Measurements from ENCODE around the gene GGT5. TPM values are rescaled to one million over a fixed set of nuclear protein-coding genes. Genes with fewer than 3 reads are reported as not detected.
"Not testable (repeated sequence)": the region's sequence is repeated elsewhere in the genome, so short reads cannot be mapped to it uniquely, and the experiment has no call there.

GGT5 gene
- total RNA-seq, 1 donor from 2014 or later: 10.7 TPM

- TF ChIP-seq, protein P1, sequence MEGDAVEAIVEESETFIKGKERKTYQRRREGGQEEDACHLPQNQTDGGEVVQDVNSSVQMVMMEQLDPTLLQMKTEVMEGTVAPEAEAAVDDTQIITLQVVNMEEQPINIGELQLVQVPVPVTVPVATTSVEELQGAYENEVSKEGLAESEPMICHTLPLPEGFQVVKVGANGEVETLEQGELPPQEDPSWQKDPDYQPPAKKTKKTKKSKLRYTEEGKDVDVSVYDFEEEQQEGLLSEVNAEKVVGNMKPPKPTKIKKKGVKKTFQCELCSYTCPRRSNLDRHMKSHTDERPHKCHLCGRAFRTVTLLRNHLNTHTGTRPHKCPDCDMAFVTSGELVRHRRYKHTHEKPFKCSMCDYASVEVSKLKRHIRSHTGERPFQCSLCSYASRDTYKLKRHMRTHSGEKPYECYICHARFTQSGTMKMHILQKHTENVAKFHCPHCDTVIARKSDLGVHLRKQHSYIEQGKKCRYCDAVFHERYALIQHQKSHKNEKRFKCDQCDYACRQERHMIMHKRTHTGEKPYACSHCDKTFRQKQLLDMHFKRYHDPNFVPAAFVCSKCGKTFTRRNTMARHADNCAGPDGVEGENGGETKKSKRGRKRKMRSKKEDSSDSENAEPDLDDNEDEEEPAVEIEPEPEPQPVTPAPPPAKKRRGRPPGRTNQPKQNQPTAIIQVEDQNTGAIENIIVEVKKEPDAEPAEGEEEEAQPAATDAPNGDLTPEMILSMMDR (IDR thresholded peaks at IDR 0.05; ENCODE audit: partially characterized antibody, unreplicated experiment): no peak
- H3K4me3 Mint-ChIP-seq (ENCODE audit: unreplicated experiment): no peak overlapping the region
- H3K27ac Mint-ChIP-seq (ENCODE audit: unreplicated experiment): no peak overlapping the region
- H3K9me3 Mint-ChIP-seq (ENCODE audit: unreplicated experiment): no peaks in the 10 kb centered on the region
- no peaks in the 10 kb centered on the region for H3K36me3 Mint-ChIP-seq (ENCODE audit: unreplicated experiment)
- no peak for DNase-seq
- peaks cover 11% of the 10 kb centered on the region for H3K4me1 Mint-ChIP-seq (ENCODE audit: low read depth, unreplicated experiment)
- no peaks in the 10 kb centered on the region for H3K27me3 Mint-ChIP-seq (ENCODE audit: unreplicated experiment)
Measured at GRCh38 chr22:24205438-24206195, 39.3 kb downstream of the GGT5 start.

DNA sequence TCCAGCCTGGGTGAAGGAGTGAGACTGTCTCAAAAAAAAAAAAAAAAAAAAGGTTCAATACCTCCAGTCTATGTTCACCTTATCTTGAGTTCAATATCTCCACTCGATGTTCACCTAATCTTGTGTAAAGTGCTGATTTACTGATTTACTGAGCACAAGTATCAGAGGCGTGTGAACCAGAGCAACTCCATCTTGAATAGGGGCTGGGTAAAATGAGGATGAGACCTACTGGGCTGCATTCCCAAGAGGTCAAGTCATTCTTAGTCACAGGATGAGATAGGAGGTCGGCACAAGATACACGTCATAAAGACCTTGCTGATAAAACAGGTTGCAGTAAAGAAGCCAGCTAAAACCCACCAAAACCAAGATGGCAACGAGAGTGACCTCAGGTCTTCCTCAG, 41.0 kb downstream of the GGT5 start:
- H3K4me3 Mint-ChIP-seq (ENCODE audit: unreplicated experiment); H3K27me3 Mint-ChIP-seq (ENCODE audit: unreplicated experiment); H3K27ac Mint-ChIP-seq (ENCODE audit: unreplicated experiment); H3K9me3 Mint-ChIP-seq (ENCODE audit: unreplicated experiment); H3K36me3 Mint-ChIP-seq (ENCODE audit: unreplicated experiment); DNase-seq: not testable (repeated sequence)
- H3K4me1 Mint-ChIP-seq (ENCODE audit: low read depth, unreplicated experiment): peaks cover 11% of the 10 kb centered on the region

DNA sequence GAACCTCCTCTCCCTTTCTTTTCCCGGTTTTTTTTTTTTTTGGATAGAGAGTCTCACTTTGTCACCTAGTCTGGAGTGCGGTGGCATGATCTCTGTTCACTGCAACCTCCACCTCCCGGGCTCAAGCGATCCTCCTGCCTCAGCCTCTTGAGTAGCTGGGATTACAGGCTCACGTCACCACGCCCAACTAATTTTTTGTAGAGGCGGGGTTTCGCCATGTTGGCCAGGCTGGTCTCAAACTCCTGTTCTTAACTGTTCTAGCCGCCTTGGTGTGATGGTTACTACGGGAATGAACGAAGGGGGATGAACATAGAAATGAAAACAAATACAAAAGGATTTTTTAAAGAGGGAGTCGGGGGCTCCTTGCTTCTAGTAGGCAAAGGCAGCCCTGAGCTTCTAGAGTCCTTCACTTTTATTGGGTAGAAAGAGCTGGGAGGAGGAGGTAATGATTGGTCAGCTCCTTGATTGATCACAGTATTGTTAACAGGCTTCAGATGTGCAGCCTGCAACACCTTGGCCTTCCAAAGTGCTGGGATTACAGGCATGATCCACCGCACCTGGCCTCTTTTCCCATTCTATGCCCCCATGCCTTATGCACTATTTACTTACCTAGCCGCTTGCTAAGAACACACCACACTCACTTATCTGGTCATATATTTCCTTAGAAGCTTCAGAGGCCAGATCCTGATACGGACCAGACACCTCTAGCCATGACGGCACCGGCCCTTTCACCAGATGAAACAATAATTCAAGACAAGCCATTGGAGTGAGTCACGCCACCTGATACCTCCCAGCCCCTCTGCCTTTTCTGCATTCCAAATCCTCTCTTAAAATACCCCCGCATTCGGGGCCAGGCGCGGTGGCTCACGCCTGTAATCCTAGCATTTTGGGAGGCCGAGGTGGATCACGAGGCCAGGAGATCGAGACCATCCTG, 42.9 kb downstream of the GGT5 start:
- TF ChIP-seq, protein P1 (IDR thresholded peaks at IDR 0.05; ENCODE audit: partially characterized antibody, unreplicated experiment): no peak
- H3K27me3 Mint-ChIP-seq (ENCODE audit: unreplicated experiment): no peaks in the 10 kb centered on the region

DNA sequence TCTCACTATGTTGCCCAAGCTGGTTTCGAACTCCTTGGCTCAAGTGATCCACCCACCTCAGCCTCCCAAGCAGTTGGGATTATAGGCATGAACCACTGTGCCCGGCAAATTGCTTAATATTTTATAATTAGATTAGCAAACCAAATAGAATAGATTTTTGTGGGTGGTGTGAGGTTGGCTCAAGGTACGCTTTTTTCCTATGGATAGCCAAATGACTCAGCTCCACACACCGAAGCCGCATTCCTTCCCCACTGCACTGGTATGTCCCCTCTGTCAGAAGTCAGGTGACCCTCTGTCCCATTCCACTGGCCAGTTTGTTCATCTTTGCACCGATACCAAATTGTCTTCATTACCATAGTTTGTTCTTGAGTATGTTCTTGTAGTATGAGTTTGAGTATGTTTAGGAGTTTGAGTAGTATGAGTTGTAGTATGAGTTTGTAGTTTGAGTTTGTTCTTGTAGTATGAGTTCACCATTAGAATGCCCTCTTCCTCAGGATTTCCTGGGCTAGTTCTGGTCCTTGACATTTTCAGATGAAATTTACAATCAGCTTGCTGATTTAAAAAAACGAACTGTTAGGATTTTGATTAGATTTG, 44.2 kb downstream of the GGT5 start:
- TF ChIP-seq, protein P1 (IDR thresholded peaks at IDR 0.05; ENCODE audit: partially characterized antibody, unreplicated experiment): no peak
- Mint-ChIP-seq H3K36me3 (ENCODE audit: unreplicated experiment) (no peaks in the 10 kb centered on the region), H3K27ac (ENCODE audit: unreplicated experiment) (no peak overlapping the region), H3K4me1 (ENCODE audit: low read depth, unreplicated experiment) (peaks cover 3% of the 10 kb centered on the region), H3K9me3 (ENCODE audit: unreplicated experiment) (no peaks in the 10 kb centered on the region), H3K4me3 (ENCODE audit: unreplicated experiment) (no peak overlapping the region), H3K27me3 (ENCODE audit: unreplicated experiment) (no peaks in the 10 kb centered on the region)
- no peak for DNase-seq

More for the DNA sequence above, 42.9 kb downstream of the GGT5 start:
- no peak for DNase-seq
- no peaks in the 10 kb centered on the region for H3K9me3 Mint-ChIP-seq (ENCODE audit: unreplicated experiment)
- peaks cover 9% of the 10 kb centered on the region for H3K4me1 Mint-ChIP-seq (ENCODE audit: low read depth, unreplicated experiment)
- H3K4me3 Mint-ChIP-seq (ENCODE audit: unreplicated experiment): no peak overlapping the region
- H3K27ac Mint-ChIP-seq (ENCODE audit: unreplicated experiment): no peak overlapping the region
- no peaks in the 10 kb centered on the region for H3K36me3 Mint-ChIP-seq (ENCODE audit: unreplicated experiment)

- H3K9me3 Mint-ChIP-seq (ENCODE audit: unreplicated experiment): no peaks in the 10 kb centered on the region
- TF ChIP-seq, protein P1 (IDR thresholded peaks at IDR 0.05; ENCODE audit: partially characterized antibody, unreplicated experiment): no peak
- no peaks in the 10 kb centered on the region for H3K36me3 Mint-ChIP-seq (ENCODE audit: unreplicated experiment)
- no peak overlapping the region for H3K27ac Mint-ChIP-seq (ENCODE audit: unreplicated experiment)
- H3K27me3 Mint-ChIP-seq (ENCODE audit: unreplicated experiment): no peaks in the 10 kb centered on the region
- DNase-seq: no peak
- H3K4me3 Mint-ChIP-seq (ENCODE audit: unreplicated experiment): no peak overlapping the region
- H3K4me1 Mint-ChIP-seq (ENCODE audit: low read depth, unreplicated experiment): no peaks in the 10 kb centered on the region
Measured at GRCh38 chr22:24198682-24199052, 46.2 kb downstream of the GGT5 start.

All from glutamatergic neuron (in vitro differentiated cells).